GM21390 (cell line): ENCODE data around the gene FGGY.
"Not testable (repeated sequence)": the region's sequence is repeated elsewhere in the genome, so short reads cannot be mapped to it uniquely, and the experiment has no call there.

Source experiments
- ATAC-seq: cut with Tn5 transposase; IDR thresholded peaks from one replicate; pipeline ENCODE4 v1.9.1; 2021; ENCODE audit not compliant: unreplicated experiment

FGGY gene

DNA sequence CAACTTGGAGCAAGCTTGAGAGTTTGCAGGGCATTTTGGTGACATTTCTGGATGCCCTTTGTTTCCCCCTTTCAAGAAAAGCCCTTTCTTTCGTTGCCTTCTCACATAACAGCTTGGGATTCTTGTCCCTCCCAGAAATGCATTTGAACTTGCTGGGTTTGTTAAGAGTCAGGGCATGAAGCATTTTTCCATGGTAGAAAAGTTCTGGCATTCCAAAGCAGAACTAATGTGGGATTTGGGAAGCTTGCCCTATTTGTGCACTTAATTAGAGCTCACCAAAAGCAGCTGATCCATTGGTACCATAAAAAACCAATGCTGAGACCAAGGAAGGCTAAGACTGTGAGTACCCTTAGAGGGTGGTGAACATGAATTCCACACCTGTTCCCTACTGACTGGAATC lies 418.1 kb downstream of the FGGY start:
- no peak for ATAC-seq

DNA sequence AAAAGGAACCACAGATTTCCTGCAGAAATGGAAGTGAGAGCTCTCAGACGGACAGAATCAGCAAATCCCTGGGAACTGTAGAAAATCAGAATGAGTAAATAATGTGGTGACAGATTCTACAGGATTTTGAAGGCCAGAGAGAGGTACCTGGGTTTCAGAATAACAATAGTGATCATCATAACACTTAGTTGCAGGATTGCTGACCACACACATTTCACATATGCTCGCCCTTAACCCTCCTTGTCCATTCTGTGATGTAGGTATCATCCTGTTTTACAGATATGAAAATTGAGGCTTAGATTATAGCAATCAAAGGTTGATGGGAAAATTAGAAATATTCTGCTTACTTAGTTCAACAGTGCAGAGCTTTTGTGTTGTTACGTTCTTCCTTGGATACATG lies 419.9 kb downstream of the FGGY start:
- ATAC-seq: no peak

GRCh38 chr1:59718064-59718988 lies 421.4 kb downstream of the FGGY start:
- no peak for ATAC-seq

- ATAC-seq: no peak
Observed at GRCh38 chr1:59718989-59719360, 422.1 kb downstream of the FGGY start.

- ATAC-seq: no peak
Observed at GRCh38 chr1:59720326-59721115, 423.6 kb downstream of the FGGY start.

DNA sequence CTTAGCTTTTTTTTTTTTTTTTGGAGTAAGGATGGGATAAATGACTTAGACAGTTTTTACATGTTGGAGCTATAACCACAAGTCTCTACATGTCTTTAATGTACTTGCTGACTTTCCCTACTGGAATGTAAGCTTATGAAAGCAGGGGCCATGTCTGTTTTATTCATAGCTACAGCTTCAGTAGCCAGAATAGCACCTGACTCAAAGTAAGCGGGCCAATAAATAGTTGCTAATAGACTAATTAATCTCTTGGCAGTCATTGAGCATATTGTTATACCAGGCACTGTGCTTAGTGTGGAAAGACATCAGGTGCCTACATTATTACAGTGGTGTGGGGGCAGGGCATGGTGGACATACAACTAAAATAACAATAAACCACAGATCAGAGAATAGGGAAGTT lies 433.4 kb downstream of the FGGY start:
- ATAC-seq: no peak

DNA sequence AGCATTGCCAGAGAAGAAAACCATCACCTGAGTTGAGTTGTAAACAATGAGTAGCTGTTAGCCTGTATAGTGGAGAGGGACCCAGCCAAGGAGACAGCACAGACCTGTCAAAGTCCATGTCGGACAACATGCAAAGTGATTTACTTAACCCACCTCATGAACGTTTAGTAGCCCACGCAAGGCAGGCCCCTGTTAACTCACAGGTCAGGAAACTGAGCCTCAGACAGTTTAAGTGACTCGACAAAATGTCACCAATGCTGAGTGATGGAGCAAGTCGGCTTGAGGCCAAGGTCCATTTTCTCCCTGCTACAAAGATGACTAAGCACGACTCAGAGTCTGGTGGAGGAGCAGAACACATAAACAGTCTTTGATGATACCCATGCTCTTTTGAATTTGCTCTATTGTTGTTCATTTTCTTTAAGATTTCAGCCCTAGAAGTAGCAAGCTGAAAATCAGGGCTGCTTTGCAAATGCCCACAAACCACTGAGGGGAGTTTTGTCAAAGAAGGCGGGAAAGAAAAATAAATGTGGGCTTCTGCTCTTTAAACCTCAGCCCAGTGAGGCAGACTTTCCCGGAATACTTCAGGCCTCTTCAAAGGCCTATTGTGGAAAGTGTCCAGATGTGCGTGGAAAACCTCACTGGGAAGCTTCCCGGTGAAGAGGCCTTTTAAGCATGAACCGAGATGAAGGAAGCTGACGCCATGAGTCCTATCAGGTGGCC lies 434.0 kb downstream of the FGGY start:
- ATAC-seq: no peak

GRCh38 chr1:59731591-59731990 lies 434.7 kb downstream of the FGGY start:
- no peak for ATAC-seq

DNA sequence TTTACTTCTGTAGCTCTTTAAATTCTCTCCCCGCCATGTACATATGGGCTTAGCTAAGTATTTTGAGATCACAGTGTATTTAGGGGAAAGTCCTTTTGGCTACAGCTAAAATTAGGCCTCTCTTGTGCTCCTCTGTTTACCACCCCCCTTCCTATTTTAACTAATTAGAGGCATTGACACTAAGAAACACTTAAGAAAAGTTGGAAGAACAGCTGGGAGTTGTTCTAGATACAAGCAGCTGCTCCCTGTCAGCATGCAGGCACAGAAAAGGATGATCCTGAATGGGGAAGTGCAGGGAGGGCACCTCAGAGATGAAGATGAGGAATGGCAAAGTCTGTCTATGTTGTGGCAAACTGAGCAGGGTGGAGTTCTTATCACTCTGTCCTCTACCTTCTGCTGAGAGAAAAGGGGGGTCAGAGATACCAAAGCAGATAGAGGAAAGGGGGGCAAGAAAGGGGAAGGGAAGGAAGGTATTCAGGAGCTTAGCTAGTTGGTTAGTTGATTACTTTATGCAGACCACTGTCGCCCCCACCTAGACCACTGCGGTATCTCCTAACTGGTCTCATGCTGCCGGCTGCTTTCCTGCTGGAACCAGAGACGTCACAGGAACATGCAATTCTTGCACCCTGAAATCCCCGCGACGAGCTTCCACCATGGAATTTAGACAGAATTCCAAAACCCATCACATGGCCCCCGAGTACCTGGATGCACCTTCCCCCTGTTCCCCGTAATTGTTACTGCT lies 435.5 kb downstream of the FGGY start:
- no peak for ATAC-seq

- ATAC-seq: no peak
Observed at GRCh38 chr1:59733443-59734141, 436.7 kb downstream of the FGGY start.

DNA sequence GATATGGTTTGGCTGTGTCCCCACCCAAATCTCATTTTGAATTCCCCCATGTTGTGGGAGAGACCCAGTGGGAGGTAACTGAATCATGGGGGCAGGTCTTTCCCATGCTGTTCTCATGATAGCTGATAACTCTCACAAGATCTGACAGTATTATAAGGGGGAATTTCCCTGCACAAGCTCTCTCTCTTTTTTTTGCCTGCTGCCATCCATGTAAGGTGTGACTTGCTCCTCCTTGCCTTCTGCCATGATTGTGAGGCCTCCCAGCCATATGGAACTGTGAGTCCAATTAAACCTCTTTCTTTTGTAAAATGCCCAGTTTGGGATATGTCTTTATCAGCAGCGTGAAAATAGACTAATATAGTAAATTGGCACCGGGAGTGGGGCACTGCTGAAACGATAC lies 439.0 kb downstream of the FGGY start:
- ATAC-seq: not testable (repeated sequence)

DNA sequence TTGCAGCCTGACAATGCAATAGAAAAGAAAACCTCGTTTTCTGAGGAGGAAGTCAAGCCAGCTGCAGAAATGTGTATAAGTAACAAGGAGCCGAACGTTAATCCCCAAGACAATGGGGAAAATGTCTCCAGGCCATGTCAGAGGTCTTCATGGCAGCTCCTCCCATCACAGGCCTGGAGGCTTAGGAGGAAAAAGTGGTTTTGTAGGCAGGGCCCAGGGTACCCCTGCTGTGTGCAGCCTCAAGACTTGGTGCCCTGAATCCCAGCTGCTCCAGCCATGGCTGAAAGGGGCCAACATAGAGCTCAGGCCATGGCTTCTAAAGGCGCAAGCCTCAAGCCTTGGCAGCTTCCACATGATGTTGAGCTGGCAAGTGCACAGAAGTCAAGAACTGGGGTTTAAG lies 439.9 kb downstream of the FGGY start:
- ATAC-seq: no peak

DNA sequence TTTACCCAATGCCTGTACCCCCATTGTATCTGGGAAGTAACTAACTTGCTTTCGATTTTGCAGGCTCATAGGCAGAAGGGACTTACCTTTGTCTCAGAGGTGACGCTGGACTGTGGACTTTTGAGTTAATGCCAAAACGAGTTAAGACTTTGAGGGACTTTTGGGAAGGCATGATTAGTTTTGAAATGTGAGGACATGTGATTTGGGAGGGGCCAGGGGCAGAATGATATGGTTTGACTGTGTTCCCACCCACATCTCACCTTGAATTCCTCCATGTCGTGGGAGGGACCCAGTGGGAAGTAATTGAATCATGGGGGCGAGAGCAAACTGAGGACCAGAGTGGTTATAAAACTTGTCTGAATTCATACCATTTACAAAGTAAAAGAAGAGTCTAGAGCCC lies 440.7 kb downstream of the FGGY start:
- no peak for ATAC-seq

- ATAC-seq: no peak
Observed at GRCh38 chr1:59738152-59738551, 441.3 kb downstream of the FGGY start.

DNA sequence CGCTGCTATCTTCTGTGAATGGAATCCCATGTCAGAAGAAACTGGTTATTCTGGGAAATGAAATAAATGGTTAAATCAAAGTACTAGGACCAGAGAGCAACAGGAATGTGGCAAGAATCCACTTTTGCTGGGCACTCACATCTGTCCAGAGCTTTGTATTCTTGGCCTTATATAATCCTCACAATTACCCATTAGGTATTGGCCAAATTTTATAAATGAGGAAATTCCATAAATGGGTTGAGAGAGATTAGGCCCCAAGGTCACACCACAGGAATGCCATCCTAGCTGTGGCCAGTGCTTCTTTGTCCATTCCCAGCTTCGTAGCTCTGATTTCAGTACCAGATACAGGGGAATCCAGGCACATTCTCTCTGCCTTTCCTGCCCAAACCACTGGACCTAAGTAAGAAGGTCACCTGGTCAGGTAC lies 441.7 kb downstream of the FGGY start:
- ATAC-seq: no peak

DNA sequence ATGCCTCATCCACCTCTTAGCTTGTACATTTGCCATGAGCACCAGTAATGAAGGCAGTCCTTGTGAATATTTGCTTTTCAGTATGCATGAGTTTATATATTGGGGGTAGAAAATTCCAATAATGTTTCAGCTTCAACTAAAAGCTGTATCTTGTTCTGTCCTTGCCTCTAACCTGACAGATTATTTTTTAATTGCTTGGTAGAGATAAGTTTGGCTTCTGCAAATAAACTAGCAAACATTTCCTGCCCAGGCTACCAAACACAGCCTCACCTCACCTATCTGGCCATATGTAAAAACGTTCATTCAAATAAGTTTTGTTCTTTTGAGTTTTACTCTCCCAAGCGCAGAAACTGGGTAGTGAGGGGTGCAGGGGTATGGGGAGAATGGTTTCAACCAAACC lies 442.2 kb downstream of the FGGY start:
- no peak for ATAC-seq

GRCh38 chr1:59742526-59742925 lies 445.6 kb downstream of the FGGY start:
- ATAC-seq: no peak

DNA sequence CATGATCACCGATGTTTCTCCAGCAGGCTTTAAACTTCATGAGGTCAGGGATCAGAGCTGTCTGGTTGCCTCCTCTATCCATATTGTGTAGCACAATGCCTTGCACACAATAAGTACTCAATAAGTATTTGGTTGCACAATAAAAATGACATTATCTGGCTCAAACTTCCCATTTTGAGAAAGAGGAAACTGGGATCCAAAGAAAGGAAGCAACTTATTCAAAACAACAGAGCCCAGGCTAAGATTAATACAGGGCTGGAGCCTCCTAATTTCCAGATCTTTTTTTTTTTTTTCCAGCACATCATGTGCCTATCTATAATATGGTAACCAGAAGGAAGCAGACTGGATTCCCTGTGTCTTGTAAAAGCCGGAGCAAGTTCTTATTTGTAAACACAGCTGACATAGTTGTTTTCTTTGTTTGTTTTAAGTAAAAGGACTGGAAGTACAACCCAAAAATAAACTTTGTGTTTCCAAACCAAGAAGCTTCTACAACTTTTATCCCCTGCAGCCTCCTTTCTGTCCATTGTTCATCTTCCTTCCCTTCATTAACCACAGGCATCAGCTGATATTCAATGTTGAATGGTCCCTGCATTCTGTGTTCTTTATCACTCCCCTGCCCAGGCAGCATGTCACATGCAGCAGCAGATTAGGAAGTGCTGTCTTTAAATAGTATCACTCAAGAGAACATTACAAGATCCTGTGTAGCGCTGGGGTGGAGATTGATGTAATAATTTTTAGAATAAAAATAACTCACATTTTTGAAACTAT lies 446.6 kb downstream of the FGGY start:
- ATAC-seq: no peak

GRCh38 chr1:59747420-59748024 lies 450.6 kb downstream of the FGGY start:
- no peak for ATAC-seq
